OCI-LY3 (cell line): ENCODE measurements around the gene NKAIN2.

Experiments used
- H2AFZ ChIP-seq: fragments of 200-600, 300-600 bp; shearing (Covaris generic); 2 replicates; pipeline ENCODE4 v1.6.0; 2014; ENCODE audit warnings: antibody characterized with exemption, low read depth, low read length
- H3K27ac ChIP-seq: fragments of 200-600, 300-600 bp; sonication (generic); 2 replicates; pipeline ENCODE4 v1.5.1; 2014; ENCODE audit warnings: mild to moderate bottlenecking, low read length, moderate library complexity, mixed read lengths
- H3K27me3 ChIP-seq: fragments of 200-600, 300-600 bp; sonication (generic); 2 replicates; pipeline ENCODE4 v1.6.1; 2014; ENCODE audit warnings: low read depth, low read length, mixed read lengths
- H3K36me3 ChIP-seq: fragments of 200-600, 300-600 bp; sonication (generic); replicated peaks from 2 replicates; pipeline ENCODE3; 2014; ENCODE audit warnings: low read depth, low read length, mixed read lengths
- H3K4me1 ChIP-seq: fragments of 300-600, 200-600 bp; sonication (generic); 2 replicates; pipeline ENCODE4 v1.6.1; 2014; ENCODE audit warnings: low read length, mixed read lengths
- H3K4me2 ChIP-seq: fragments of 200-600, 300-600 bp; sonication (generic); 2 replicates; pipeline ENCODE4 v1.6.1; 2014; ENCODE audit warnings: low read length, mixed read lengths
- H3K4me3 ChIP-seq: fragments of 300-600, 200-600 bp; sonication (generic); 2 replicates; pipeline ENCODE4 v1.5.1; 2014; ENCODE audit warnings: antibody characterized with exemption, mild to moderate bottlenecking, low read length, moderate library complexity
- H3K79me2 ChIP-seq: fragments of 300-600, 200-600 bp; shearing (Covaris generic); 2 replicates; pipeline ENCODE4 v1.6.1; 2014; ENCODE audit warnings: mild to moderate bottlenecking, low read length, mixed read lengths
- H3K9ac ChIP-seq: fragments of 300-600, 200-600 bp; shearing (Covaris generic); 2 replicates; pipeline ENCODE4 v1.6.0; 2014; ENCODE audit warnings: mild to moderate bottlenecking, low read length, moderate library complexity
- H3K9me3 ChIP-seq: fragments of 200-600, 300-600 bp; shearing (Covaris generic); 2 replicates; pipeline ENCODE4 v1.6.1; 2014; ENCODE audit warnings: low read length, mixed read lengths; ENCODE audit not compliant: insufficient read depth
- H4K20me1 ChIP-seq: fragments of 200-600, 300-600 bp; sonication (generic); 2 replicates; pipeline ENCODE4 v1.6.1; 2016; ENCODE audit warnings: low read length, mixed read lengths; ENCODE audit not compliant: insufficient read depth
- CTCF ChIP-seq: fragments of 200-600, 300-600 bp; sonication (generic); IDR thresholded peaks from 2 replicates; pipeline ENCODE4 v1.5.1; 2014; ENCODE audit warnings: antibody characterized with exemption, low read length, low read depth
- EZH2phosphoT487 ChIP-seq: fragments of 200-600 bp; shearing (Covaris generic); IDR thresholded peaks from 2 replicates; pipeline ENCODE4 v1.6.1; 2018; ENCODE audit warnings: antibody characterized with exemption, mixed run types, low read depth

NKAIN2 gene

GRCh38 chr6:124200661-124201060 is 397.0 kb downstream of the NKAIN2 start:
- Histone ChIP-seq H3K4me1 (no peaks in the 10 kb centered on the region), H3K36me3 (no peaks in the 10 kb centered on the region), H3K27me3 (no peaks in the 10 kb centered on the region), H4K20me1 (no peaks in the 10 kb centered on the region), H3K4me2 (no peak overlapping the region), H3K9ac (no peak overlapping the region), H2AFZ (no peak overlapping the region), H3K79me2 (no peaks in the 10 kb centered on the region), H3K4me3 (no peak overlapping the region), H3K9me3 (no peaks in the 10 kb centered on the region), H3K27ac (no peak overlapping the region)
- TF ChIP-seq EZH2phosphoT487 (no peak), CTCF (no peak)

- no peaks in the 10 kb centered on the region for H3K4me1 ChIP-seq
- no peaks in the 10 kb centered on the region for H3K27me3 ChIP-seq
- no peaks in the 10 kb centered on the region for H3K9me3 ChIP-seq
- no peak for TF ChIP-seq EZH2phosphoT487
- no peak for TF ChIP-seq CTCF
- no peak overlapping the region for H3K9ac ChIP-seq
- no peaks in the 10 kb centered on the region for H4K20me1 ChIP-seq
- no peak overlapping the region for H2AFZ ChIP-seq
- no peak overlapping the region for H3K4me3 ChIP-seq
- H3K27ac ChIP-seq, result no peak overlapping the region
- H3K4me2 ChIP-seq, result no peak overlapping the region
- no peaks in the 10 kb centered on the region for H3K79me2 ChIP-seq
- no peaks in the 10 kb centered on the region for H3K36me3 ChIP-seq
These were observed 399.6 kb downstream of the NKAIN2 start for GRCh38 chr6:124203101-124203811.

- Histone ChIP-seq H2AFZ (no peak overlapping the region), H3K79me2 (no peaks in the 10 kb centered on the region), H3K9me3 (no peaks in the 10 kb centered on the region), H3K36me3 (no peaks in the 10 kb centered on the region), H4K20me1 (no peaks in the 10 kb centered on the region), H3K9ac (no peak overlapping the region), H3K4me2 (no peak overlapping the region), H3K27ac (no peak overlapping the region), H3K4me3 (no peak overlapping the region), H3K27me3 (no peaks in the 10 kb centered on the region), H3K4me1 (no peaks in the 10 kb centered on the region)
- TF ChIP-seq CTCF, result no peak
- no peak for TF ChIP-seq EZH2phosphoT487
These were observed 400.1 kb downstream of the NKAIN2 start for GRCh38 chr6:124203812-124204167.

- no peaks in the 10 kb centered on the region for H3K36me3 ChIP-seq
These were observed 402.3 kb downstream of the NKAIN2 start for GRCh38 chr6:124205921-124206320.

More at GRCh38 chr6:124205921-124206320, 402.3 kb downstream of the NKAIN2 start:
- no peaks in the 10 kb centered on the region for H3K4me1 ChIP-seq
- no peak overlapping the region for H3K9ac ChIP-seq
- no peak for TF ChIP-seq EZH2phosphoT487
- no peak for TF ChIP-seq CTCF
- no peak overlapping the region for H3K27ac ChIP-seq
- no peak overlapping the region for H3K4me3 ChIP-seq
- no peaks in the 10 kb centered on the region for H4K20me1 ChIP-seq
- H3K27me3 ChIP-seq, result no peaks in the 10 kb centered on the region
- H2AFZ ChIP-seq, result no peak overlapping the region
- H3K9me3 ChIP-seq, result no peaks in the 10 kb centered on the region
- H3K79me2 ChIP-seq, result no peaks in the 10 kb centered on the region
- no peak overlapping the region for H3K4me2 ChIP-seq
